Neuronal stem cell (in vitro differentiated cells): ENCODE results near the gene CD52.
A peak's percentile ranks its signal among the peaks of the same experiment; 100 is the strongest.
"Not testable (repeated sequence)": the region's sequence is repeated elsewhere in the genome, so short reads cannot be mapped to it uniquely, and the experiment has no call there.

Source experiments
- DNase-seq: peaks from one replicate; pipeline ENCODE4 v3.0.0-alpha.2; 2013; ENCODE audit warnings: low spot score
- H2AFZ ChIP-seq: one replicate; pipeline ENCODE4 v1.6.1; 2013; ENCODE audit warnings: mild to moderate bottlenecking, low read length, inconsistent platforms
- H2AK5ac ChIP-seq: 2 replicates; pipeline ENCODE4 v1.6.1; 2013; ENCODE audit warnings: low read depth, mild to moderate bottlenecking, inconsistent platforms, low read length, moderate library complexity, mixed read lengths
- H2BK120ac ChIP-seq: 2 replicates; pipeline ENCODE4 v1.6.1; 2013; ENCODE audit warnings: low read depth, mild to moderate bottlenecking, inconsistent platforms, low read length, moderate library complexity, mixed read lengths
- H2BK12ac ChIP-seq: one replicate; pipeline ENCODE4 v1.6.1; 2013; ENCODE audit warnings: low read length, inconsistent platforms
- H2BK15ac ChIP-seq: 2 replicates; pipeline ENCODE4 v1.6.1; 2013; ENCODE audit warnings: mild to moderate bottlenecking, low read length, inconsistent platforms, mixed read lengths
- H2BK5ac ChIP-seq: one replicate; pipeline ENCODE4 v1.6.1; 2013; ENCODE audit warnings: inconsistent platforms, mild to moderate bottlenecking, low read length, moderate library complexity
- H3K14ac ChIP-seq: one replicate; pipeline ENCODE4 v1.6.1; 2013; ENCODE audit warnings: low read length, inconsistent platforms
- H3K18ac ChIP-seq: 2 replicates; pipeline ENCODE4 v1.6.1; 2013; ENCODE audit warnings: low read length, inconsistent platforms
- H3K23ac ChIP-seq: 2 replicates; pipeline ENCODE4 v1.6.1; 2013; ENCODE audit warnings: low read depth, mild to moderate bottlenecking, mixed read lengths, low read length, inconsistent platforms; ENCODE audit not compliant: poor library complexity
- H3K27ac ChIP-seq: replicated peaks from 3 replicates; pipeline ENCODE4 v1.5.1; 2013; ENCODE audit warnings: low read length, inconsistent platforms
- H3K27me3 ChIP-seq, 3 experiments: 2 replicates each; pipeline ENCODE4 v1.6.1; 2013; ENCODE audit warnings: low read length in 3 of 3, mild to moderate bottlenecking in 2 of 3, inconsistent platforms in 1 of 3, low read depth in 1 of 3, mixed read lengths in 1 of 3, moderate library complexity in 1 of 3; ENCODE audit not compliant: control insufficient read depth in 3 of 3, insufficient read depth in 3 of 3
- H3K36me3 ChIP-seq, 2 donors: replicated peaks in 1 of 2; 2 replicates each; pipeline ENCODE4 v1.6.1; 2013; ENCODE audit warnings: low read length in 2 of 2; ENCODE audit not compliant: control insufficient read depth in 2 of 2, insufficient read depth in 2 of 2
- H3K4ac ChIP-seq: 2 replicates; pipeline ENCODE4 v1.6.1; 2013; ENCODE audit warnings: inconsistent platforms, mild to moderate bottlenecking, low read length, moderate library complexity
- H3K4me1 ChIP-seq, 2 donors: 1 replicate in 1 of 2; 2 replicates in 1 of 2; pipeline ENCODE4 v1.6.1; 2013; ENCODE audit warnings: low read length in 2 of 2, low read depth in 1 of 2; ENCODE audit not compliant: control insufficient read depth in 2 of 2, insufficient read depth in 1 of 2
- H3K4me2 ChIP-seq: one replicate; pipeline ENCODE4 v1.6.1; 2013; ENCODE audit warnings: mild to moderate bottlenecking, low read length, inconsistent platforms; ENCODE audit not compliant: insufficient read depth, poor library complexity, severe bottlenecking
- H3K4me3 ChIP-seq, 2 donors: 2 replicates each; pipeline ENCODE4 v1.5.1; 2013; ENCODE audit warnings: low read length in 2 of 2, mild to moderate bottlenecking in 2 of 2, inconsistent platforms in 1 of 2, moderate library complexity in 1 of 2
- H3K79me1 ChIP-seq: one replicate; pipeline ENCODE4 v1.6.1; 2013; ENCODE audit warnings: low read depth, mild to moderate bottlenecking, inconsistent platforms, low read length, moderate library complexity
- H3K9ac ChIP-seq: one replicate; pipeline ENCODE4 v1.6.1; 2013; ENCODE audit warnings: mild to moderate bottlenecking, low read depth, low read length, inconsistent platforms; ENCODE audit not compliant: poor library complexity
- H3K9me3 ChIP-seq, 2 donors: replicated peaks in 1 of 2; 2 replicates each; pipeline versions ENCODE3 to v1.6.1; 2013; ENCODE audit warnings: low read length in 2 of 2, mild to moderate bottlenecking in 2 of 2, inconsistent platforms in 1 of 2, low read depth in 1 of 2, mixed read lengths in 1 of 2, moderate library complexity in 1 of 2; ENCODE audit not compliant: control insufficient read depth in 2 of 2, insufficient read depth in 1 of 2
- H4K8ac ChIP-seq: one replicate; pipeline ENCODE4 v1.6.1; 2013; ENCODE audit warnings: low read depth, mild to moderate bottlenecking, inconsistent platforms, low read length, moderate library complexity
- H4K91ac ChIP-seq: one replicate; pipeline ENCODE4 v1.6.1; 2013; ENCODE audit warnings: low read length, low read depth, mild to moderate bottlenecking, inconsistent platforms; ENCODE audit not compliant: poor library complexity
- WGBS, 2 donors: extraction: QIAGEN DNeasy Blood & Tissue Kit; methylation state at CpG; one replicate each; pipeline ENCODE4 v1.1.7; 2013; ENCODE audit warnings: missing lambda C conversion rate in 2 of 2, mixed read lengths in 1 of 2; ENCODE audit not compliant: insufficient read length in 2 of 2, insufficient replicate concordance in 1 of 2; ENCODE audit errors: extremely low coverage in 2 of 2; 5-methylcytosine and 5-hydroxymethylcytosine counted together

CD52 gene

DNA sequence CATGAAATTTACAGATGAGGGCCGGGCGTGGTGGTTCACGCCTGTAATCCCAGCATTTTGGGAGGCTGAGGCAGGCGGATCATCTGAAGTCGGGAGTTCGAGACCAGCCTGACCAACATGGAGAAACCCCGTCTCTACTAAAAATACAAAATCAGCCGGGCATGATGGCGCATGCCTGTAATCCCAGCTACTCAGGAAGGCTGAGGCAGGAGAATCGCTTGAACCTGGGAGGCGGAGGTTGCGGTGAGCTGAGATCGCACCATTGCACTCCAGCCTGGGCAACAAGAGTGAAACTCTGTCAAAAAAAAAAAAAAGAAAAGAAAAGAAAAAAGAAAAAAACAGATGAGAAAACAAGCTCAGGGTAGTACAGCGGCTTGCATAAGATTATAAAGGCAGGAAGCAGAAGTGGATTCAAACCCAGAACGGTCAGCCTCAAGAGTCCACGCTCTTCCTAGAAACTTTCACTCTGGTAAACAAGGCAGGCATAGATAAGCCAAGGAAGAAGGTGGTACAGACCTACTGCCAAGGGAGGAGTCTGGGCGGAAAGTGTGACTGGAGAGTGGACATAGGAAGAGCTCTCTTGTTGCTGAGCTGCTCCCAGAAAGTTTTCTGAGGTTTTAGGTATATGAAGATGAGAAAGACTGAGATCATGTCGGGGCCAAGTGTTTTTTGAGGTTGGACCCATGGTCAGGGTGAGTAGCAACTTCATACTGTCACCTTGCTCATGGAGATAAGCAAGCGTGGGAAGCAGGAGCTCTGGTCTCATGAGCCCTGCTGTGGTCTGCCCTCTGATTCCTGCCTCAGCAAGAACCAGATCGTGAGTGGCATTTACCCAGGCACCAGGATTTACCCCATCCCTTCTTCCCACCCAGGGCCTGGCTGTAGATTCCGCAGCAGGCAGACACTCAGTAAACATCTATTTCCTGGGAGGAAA, 9.5 kb upstream of the CD52 start:
- H3K4me3 ChIP-seq, H3K9me3 ChIP-seq, H3K4me2 ChIP-seq, H3K27me3 ChIP-seq, H4K91ac ChIP-seq, H2AK5ac ChIP-seq, H3K23ac ChIP-seq, H3K14ac ChIP-seq, H3K18ac ChIP-seq, H3K36me3 ChIP-seq, H3K27ac ChIP-seq, H3K9ac ChIP-seq, H3K4ac ChIP-seq, H2BK120ac ChIP-seq, H2BK5ac ChIP-seq, H3K79me1 ChIP-seq, DNase-seq, H2BK15ac ChIP-seq, H3K4me1 ChIP-seq, H2BK12ac ChIP-seq: not testable (repeated sequence)
- no CpG with 5 or more reads among the region's 21 CpGs for WGBS, 2 donors
- peak overlapping the region; percentile 33 for H4K8ac ChIP-seq
- peak overlapping the region; percentile 25 for H2AFZ ChIP-seq

GRCh38 chr1:26314501-26314900, 3.3 kb upstream of the CD52 start:
- H2BK120ac ChIP-seq: no peak overlapping the region
- WGBS, 2 donors: no CpG with 5 or more reads among the region's 5 CpGs
- no peak overlapping the region for H3K27ac ChIP-seq
- H3K79me1 ChIP-seq: no peaks in the 10 kb centered on the region
- no peak overlapping the region for H3K23ac ChIP-seq
- no peak overlapping the region for H3K14ac ChIP-seq
- H3K27me3 ChIP-seq: no peaks in the 10 kb centered on the region
- H2AK5ac ChIP-seq: no peak overlapping the region
- H3K4me1 ChIP-seq: peaks cover 7 to 9% of the 10 kb centered on the region in 2 donors
- no peak overlapping the region for H3K4me2 ChIP-seq
- no peak overlapping the region for H2BK5ac ChIP-seq
- no peak overlapping the region for H3K9ac ChIP-seq
- H3K18ac ChIP-seq: no peak overlapping the region
- H2BK15ac ChIP-seq: no peak overlapping the region
- DNase-seq: no peak
- H2BK12ac ChIP-seq: no peak overlapping the region
- no peak overlapping the region for H4K91ac ChIP-seq
- no peak overlapping the region for H3K4ac ChIP-seq
- H3K4me3 ChIP-seq: no peak overlapping the region
- no peak overlapping the region for H4K8ac ChIP-seq
- no peaks in the 10 kb centered on the region for H3K9me3 ChIP-seq
- no peak overlapping the region for H2AFZ ChIP-seq
- no peaks in the 10 kb centered on the region for H3K36me3 ChIP-seq

DNA sequence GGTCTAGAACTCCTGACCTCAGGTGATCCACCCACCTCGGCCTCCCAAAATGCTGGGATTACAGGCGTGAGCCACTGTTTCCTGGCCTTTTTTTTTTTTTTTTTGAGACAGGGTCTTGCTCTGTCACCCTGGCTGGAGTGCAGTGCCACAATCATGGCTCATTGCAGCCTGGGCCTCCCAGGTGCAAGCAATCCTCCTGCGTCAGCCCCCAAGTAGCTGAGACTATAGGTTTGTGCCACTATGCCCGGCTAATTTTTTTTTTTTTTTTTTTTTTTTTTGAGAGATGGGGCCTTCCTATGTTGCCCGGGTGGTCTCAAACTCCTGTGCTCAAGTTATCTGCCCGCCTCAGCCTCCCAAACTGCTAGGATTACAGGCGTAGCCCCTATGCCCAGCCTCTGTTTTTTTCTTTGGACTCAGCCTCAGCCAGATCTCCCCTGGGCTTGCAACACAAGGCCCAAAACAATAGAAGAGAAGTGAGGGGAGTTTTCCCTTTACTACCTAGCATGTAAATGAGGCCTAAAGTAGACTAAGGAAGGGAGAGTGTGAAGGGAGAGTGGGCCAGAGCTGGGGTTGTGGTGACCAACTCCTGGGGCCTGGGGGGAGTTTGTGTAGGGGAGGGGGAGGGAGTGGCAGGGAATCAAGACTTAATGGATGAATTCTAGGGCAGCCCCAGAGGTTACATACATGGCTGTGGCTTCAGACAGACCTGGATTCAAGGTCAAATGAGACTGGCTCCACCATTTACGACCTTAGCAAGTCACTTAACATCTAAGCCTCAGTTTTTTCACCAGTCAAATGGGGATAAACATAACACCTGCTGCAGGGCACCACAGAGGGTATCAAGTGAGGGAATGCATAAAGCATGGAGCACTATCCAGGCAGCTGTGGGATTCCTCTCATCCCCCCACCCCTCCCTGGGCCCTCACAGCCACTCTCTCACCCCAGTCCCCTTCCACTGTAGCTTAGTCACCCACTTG, 1.6 kb upstream of the CD52 start:
- H3K4me3 ChIP-seq: no peak overlapping the region
- H3K9ac ChIP-seq: no peak overlapping the region
- peaks cover 9 to 10% of the 10 kb centered on the region in 2 donors for H3K4me1 ChIP-seq
- no peaks in the 10 kb centered on the region for H3K79me1 ChIP-seq
- WGBS, 2 donors: no CpG with 5 or more reads among the region's 8 CpGs
- H2BK15ac ChIP-seq: peak overlapping the region; percentile 11
- no peak overlapping the region for H3K18ac ChIP-seq
- H3K23ac ChIP-seq: no peak overlapping the region
- H2BK5ac ChIP-seq: no peak overlapping the region
- no peak overlapping the region for H3K4ac ChIP-seq
- no peak for DNase-seq
- no peaks in the 10 kb centered on the region for H3K27me3 ChIP-seq
- no peaks in the 10 kb centered on the region for H3K9me3 ChIP-seq
- H3K14ac ChIP-seq: no peak overlapping the region
- no peak overlapping the region for H4K8ac ChIP-seq
- H4K91ac ChIP-seq: no peak overlapping the region
- H2AK5ac ChIP-seq: no peak overlapping the region
- no peak overlapping the region for H2AFZ ChIP-seq
- H2BK120ac ChIP-seq: no peak overlapping the region
- H3K36me3 ChIP-seq: no peaks in the 10 kb centered on the region
- H3K4me2 ChIP-seq: no peak overlapping the region
- no peak overlapping the region for H3K27ac ChIP-seq
- no peak overlapping the region for H2BK12ac ChIP-seq

DNA sequence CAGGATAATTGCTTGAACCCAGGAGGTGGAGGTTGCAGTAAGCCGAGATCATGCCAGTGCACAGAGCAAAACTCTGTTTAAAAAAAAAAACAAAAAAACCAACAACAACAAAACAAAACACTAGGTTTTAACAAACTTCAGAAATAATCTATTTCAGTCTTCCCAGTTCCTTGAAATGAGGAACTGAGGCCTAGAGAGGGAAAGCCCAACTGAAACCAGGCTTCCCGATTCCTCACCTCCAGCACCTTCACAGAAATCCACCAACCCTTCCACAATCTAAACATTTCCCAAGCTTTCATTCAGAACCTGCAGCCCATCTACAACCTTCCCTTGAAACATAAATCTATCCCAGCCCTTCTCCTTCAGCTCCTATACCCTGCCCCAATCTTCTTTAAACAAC, 612 bp upstream of the CD52 start:
- H3K23ac ChIP-seq: no peak overlapping the region
- no peak overlapping the region for H3K4me2 ChIP-seq
- H3K18ac ChIP-seq: no peak overlapping the region
- no peak overlapping the region for H2BK120ac ChIP-seq
- peaks cover 11 to 13% of the 10 kb centered on the region in 2 donors for H3K4me1 ChIP-seq
- no peak overlapping the region for H4K91ac ChIP-seq
- no peak overlapping the region for H2AFZ ChIP-seq
- no peak overlapping the region for H2BK12ac ChIP-seq
- H3K9ac ChIP-seq: no peak overlapping the region
- H3K27me3 ChIP-seq: no peaks in the 10 kb centered on the region
- H3K9me3 ChIP-seq: no peaks in the 10 kb centered on the region
- no peak overlapping the region for H2AK5ac ChIP-seq
- WGBS, 2 donors: no CpG with 5 or more reads among the region's 2 CpGs
- H2BK5ac ChIP-seq: no peak overlapping the region
- peaks cover 0 to 4% of the 10 kb centered on the region in 2 donors for H3K36me3 ChIP-seq
- H3K4me3 ChIP-seq: no peak overlapping the region
- H3K79me1 ChIP-seq: no peaks in the 10 kb centered on the region
- no peak overlapping the region for H3K27ac ChIP-seq
- H3K4ac ChIP-seq: no peak overlapping the region
- H3K14ac ChIP-seq: no peak overlapping the region
- H4K8ac ChIP-seq: no peak overlapping the region
- H2BK15ac ChIP-seq: no peak overlapping the region
- DNase-seq: no peak
